ENCODE measurements around the gene METRNL.

The METRNL gene

DNA sequence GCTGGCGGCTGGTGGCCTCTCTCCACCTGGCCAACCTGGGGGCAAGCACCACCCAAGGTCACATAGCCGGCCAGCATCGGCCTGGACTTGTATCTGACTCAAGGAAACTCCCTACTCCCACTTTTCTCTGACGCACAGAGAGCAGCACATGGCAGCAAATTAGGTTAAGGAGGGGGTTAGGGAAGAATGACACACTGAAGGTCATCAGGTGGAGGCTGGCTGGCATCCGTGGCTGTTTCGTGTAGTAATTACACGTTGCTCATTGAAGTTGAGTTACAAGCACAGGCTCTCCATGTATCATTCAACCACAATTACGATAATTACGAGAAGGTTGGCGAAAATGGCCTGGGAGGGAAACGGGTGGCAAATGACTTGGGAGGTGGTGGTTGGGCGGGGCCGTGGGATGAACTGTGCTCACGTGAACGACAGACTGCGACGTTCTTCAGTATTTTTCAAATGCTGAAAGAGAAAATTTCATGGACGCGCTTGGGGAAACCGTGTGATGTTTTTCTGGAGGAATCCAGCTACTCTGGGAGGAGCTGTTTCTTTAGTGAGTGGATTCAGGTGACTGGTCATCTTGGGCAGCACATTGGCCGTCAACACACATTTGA is 4.0 kb upstream of the METRNL start:
- DNase-seq = no peak
- Histone ChIP-seq H3K27ac (no peak overlapping the region), H3K36me3 (no peaks in the 10 kb centered on the region), H3K27me3 (no peaks in the 10 kb centered on the region), H3K4me1 (peaks cover 0 to 21% (median 15%) of the 10 kb centered on the region in 4 donors), H3K9me3 (no peaks in the 10 kb centered on the region), H3K4me3 (no peak overlapping the region)
- intact Hi-C loops (cut with DNase I; ENCODE audit: low total_unique reads) = no loop called here
- TF ChIP-seq, protein P1, sequence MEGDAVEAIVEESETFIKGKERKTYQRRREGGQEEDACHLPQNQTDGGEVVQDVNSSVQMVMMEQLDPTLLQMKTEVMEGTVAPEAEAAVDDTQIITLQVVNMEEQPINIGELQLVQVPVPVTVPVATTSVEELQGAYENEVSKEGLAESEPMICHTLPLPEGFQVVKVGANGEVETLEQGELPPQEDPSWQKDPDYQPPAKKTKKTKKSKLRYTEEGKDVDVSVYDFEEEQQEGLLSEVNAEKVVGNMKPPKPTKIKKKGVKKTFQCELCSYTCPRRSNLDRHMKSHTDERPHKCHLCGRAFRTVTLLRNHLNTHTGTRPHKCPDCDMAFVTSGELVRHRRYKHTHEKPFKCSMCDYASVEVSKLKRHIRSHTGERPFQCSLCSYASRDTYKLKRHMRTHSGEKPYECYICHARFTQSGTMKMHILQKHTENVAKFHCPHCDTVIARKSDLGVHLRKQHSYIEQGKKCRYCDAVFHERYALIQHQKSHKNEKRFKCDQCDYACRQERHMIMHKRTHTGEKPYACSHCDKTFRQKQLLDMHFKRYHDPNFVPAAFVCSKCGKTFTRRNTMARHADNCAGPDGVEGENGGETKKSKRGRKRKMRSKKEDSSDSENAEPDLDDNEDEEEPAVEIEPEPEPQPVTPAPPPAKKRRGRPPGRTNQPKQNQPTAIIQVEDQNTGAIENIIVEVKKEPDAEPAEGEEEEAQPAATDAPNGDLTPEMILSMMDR (IDR thresholded peaks at IDR 0.05) = no peak

DNA sequence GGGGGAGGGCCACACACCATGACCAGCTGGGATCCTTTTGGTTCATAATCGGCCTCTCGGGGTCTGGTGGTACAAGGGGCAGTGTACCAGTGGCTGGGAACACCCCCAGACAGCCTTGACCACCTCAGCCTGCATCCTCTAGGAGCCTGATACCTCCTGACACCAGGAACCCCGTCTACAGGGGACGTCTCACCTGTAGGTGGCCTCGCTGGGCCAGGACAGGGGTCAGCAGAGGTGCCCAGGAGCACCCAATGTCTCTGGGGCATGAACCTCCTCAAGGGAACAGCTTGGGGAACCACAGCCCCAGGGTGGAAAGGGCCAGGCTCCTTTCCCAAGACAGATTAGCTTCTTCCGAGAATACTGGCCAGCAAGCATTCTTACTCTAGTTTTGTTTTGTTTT is 2.5 kb upstream of the METRNL start:
- H3K27ac ChIP-seq = peak overlapping the region; percentile 33 to 41
- no peaks in the 10 kb centered on the region for H3K27me3 ChIP-seq
- DNase-seq = no peak
- intact Hi-C loops (cut with DNase I; ENCODE audit: low total_unique reads) = no loop called here
- no peaks in the 10 kb centered on the region for H3K36me3 ChIP-seq
- peaks cover 0 to 28% (median 20%) of the 10 kb centered on the region in 4 donors for H3K4me1 ChIP-seq
- H3K4me3 ChIP-seq = no peak overlapping the region
- no peaks in the 10 kb centered on the region for H3K9me3 ChIP-seq
- TF ChIP-seq, protein P1 (IDR thresholded peaks at IDR 0.05) = peak in 1 of 2 experiments; percentile 10

DNA sequence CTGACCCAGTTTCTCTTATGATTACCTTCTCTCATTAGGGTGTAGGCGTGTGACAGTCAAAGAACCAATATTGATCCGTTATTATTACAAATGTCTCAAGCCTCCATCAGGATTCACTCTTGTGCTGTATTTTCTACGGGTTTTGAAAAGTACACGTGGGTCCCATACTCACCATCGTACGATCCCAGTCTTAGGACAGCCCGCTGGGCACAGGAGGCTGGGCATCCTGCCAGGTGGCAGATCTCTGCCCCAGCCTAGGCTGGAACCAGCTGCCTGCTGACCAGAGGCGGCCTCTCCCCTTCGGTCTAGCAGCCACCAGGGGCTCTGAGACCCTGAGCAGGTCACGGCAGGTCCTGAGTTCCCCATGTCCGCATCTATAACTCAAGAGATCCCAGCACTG is 2.0 kb upstream of the METRNL start:
- TF ChIP-seq, protein P1 (IDR thresholded peaks at IDR 0.05) = no peak
- Histone ChIP-seq H3K4me1 (peaks cover 0 to 33% (median 24%) of the 10 kb centered on the region in 4 donors), H3K4me3 (no peak overlapping the region), H3K9me3 (no peaks in the 10 kb centered on the region), H3K27me3 (no peaks in the 10 kb centered on the region), H3K27ac (peak overlapping the region; percentile 33 to 41), H3K36me3 (no peaks in the 10 kb centered on the region)
- intact Hi-C loops (cut with DNase I; ENCODE audit: low total_unique reads) = no loop called here
- no peak for DNase-seq

DNA sequence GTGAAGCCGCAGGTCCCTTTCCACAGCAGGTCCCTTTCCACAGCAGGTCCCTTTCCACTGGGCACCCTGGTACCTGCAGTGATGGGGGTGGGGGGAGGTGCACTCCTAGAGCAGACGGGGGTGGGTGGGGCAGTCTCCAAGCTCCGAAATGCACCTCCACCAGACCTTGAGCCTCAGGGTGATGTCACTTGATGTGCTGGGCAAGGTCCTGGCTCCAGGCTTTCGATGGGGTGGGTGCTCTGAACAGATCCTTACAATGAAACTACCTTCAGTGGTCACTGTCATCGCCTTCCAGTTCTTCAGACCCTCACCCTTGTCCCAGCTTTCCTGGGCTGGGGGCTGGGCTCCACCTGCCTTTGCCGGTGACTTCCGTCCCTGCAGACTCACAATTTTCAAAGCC is 1.5 kb upstream of the METRNL start:
- no peak for DNase-seq
- intact Hi-C loops (cut with DNase I; ENCODE audit: low total_unique reads) = no loop called here
- Histone ChIP-seq H3K36me3 (no peaks in the 10 kb centered on the region), H3K4me3 (no peak overlapping the region), H3K27me3 (no peaks in the 10 kb centered on the region), H3K4me1 (peaks cover 0 to 38% (median 30%) of the 10 kb centered on the region in 4 donors), H3K27ac (peak overlapping the region in 1 of 2 donors; percentile 83), H3K9me3 (no peaks in the 10 kb centered on the region)
- TF ChIP-seq, protein P1 (IDR thresholded peaks at IDR 0.05) = no peak

DNA sequence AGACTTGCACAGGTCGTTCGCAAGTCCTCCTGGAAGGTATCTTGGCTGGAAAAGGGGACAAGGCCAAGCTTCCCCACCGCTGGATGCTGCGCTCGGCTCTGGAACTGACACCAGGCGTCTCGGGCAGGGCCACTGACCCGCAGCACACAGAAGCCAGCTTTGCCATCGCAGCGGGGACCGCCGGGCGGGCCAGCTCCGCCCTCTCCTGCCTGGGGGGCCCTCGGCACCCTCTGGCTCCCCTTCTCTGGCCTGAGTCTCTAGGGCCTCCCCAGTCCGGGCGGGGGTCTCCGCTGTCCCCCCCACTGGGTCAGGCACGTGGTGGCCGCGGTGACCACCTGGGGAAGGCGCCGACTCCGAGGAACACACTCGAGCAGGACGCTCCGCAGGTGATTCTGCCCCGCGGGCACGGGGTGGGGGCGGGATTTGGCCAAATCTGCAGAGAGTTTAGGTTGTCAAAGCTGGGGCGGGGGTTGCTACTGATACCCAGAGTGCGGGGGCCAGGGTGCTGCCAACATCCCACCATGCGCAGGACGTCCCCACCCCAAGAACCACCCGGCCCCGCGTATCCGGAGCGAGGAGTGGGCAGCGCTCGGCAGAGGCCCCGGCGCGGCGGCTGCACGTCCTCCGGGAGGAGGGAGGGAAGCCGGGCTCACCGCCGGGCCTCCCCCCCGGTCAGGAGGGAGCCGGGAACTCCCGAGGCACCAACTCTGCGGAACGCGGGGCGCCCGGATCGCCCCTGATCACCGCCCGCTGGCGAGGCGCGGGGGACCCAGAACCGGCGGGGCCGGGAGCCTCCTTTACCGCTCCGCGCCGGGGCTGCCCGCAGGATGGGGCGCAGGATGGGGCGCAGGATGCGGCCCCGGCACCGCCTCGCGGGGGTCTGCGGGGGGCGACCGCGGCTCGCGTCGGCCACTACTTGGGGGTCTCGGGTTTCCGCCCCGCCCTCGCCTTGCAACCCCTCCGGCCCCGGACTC is 744 bp upstream of the METRNL start:
- no peaks in the 10 kb centered on the region for H3K9me3 ChIP-seq
- intact Hi-C loops (cut with DNase I; ENCODE audit: low total_unique reads) = loop anchor here (1.0 kb wide), 1 partner anchor 26 kb away; no protein-coding TSS in a partner anchor
- TF ChIP-seq, protein P1 (IDR thresholded peaks at IDR 0.05) = no peak
- peak overlapping the region; percentile 73 to 83 for H3K27ac ChIP-seq
- DNase-seq = no peak
- no peaks in the 10 kb centered on the region for H3K36me3 ChIP-seq
- no peaks in the 10 kb centered on the region for H3K27me3 ChIP-seq
- H3K4me1 ChIP-seq = peaks cover 0 to 45% (median 37%) of the 10 kb centered on the region in 4 donors
- peak overlapping the region; percentile 72 to 78 for H3K4me3 ChIP-seq

Data from tibial artery (tissue), 4 donors.